Bronchus fibroblast of lung (primary cell): ENCODE results near the gene HDGFL2. TPM values are rescaled to one million over a fixed set of nuclear protein-coding genes. Genes with fewer than 3 reads are reported as not detected.

ENCODE experiments used
- total RNA-seq: library from RNA; depleted of rRNA; stranded (reverse); fragments of >200 nt; gene quantifications from 2 replicates; pipeline ENCODE4 v1.2.3, GENCODE V29; 2015

The HDGFL2 gene
- total RNA-seq, result 74.9 and 86.6 TPM in 2 replicates

GRCh38 chr19:4472174-4472974 lies at the start of gene HDGFL2:
Gene HDGFL2 (plus strand): TSS chr19:4472297. CDS start chr19:4472351, 54 bp downstream.

GRCh38 chr19:4457654-4458395 lies 14.3 kb upstream of the HDGFL2 start, which contains the start of gene UBXN6:
Gene UBXN6 (minus strand): TSS chr19:4457794. CDS start chr19:4457697, 97 bp downstream.

GRCh38 chr19:4518345-4519171 lies 46.5 kb downstream of the HDGFL2 start, which contains the start of gene PLIN4:
Gene PLIN4 (minus strand): TSS chr19:4518486. CDS start chr19:4518272, 214 bp downstream.

GRCh38 chr19:4534836-4535658 lies 63.0 kb downstream of the HDGFL2 start, which contains the start of gene PLIN5:
Gene PLIN5 (minus strand): TSS chr19:4535224. CDS start chr19:4534074, 1,150 bp downstream.

GRCh38 chr19:4539693-4540581 lies 67.8 kb downstream of the HDGFL2 start, which contains the start of gene LRG1:
Gene LRG1 (minus strand): TSS chr19:4540036. CDS start chr19:4540013, 23 bp downstream.

Other genes starting within 250 kb of the HDGFL2 start
- gene EBI3, start 242.8 kb upstream of the HDGFL2 start, total RNA-seq, result 0.34 TPM in 1 of 2 replicates, not detected in the other
- 24.8 and 26.1 TPM in 2 replicates for gene YJU2, start 225.2 kb upstream of the HDGFL2 start, total RNA-seq
- not detected in 2 replicates for gene SHD, start 193.0 kb upstream of the HDGFL2 start, total RNA-seq
- not detected in 2 replicates for gene TMIGD2, start 169.9 kb upstream of the HDGFL2 start, total RNA-seq
- gene FSD1, start 167.7 kb upstream of the HDGFL2 start, total RNA-seq, result 24.4 and 28.6 TPM in 2 replicates
- 5.4 and 6.4 TPM in 2 replicates for gene STAP2, start 133.5 kb upstream of the HDGFL2 start, total RNA-seq
- gene MPND, start 128.7 kb upstream of the HDGFL2 start, total RNA-seq, result 3.5 and 4.8 TPM in 2 replicates
- gene SH3GL1, start 71.8 kb upstream of the HDGFL2 start, total RNA-seq, result 110 and 114 TPM in 2 replicates
- gene CHAF1A, start 69.7 kb upstream of the HDGFL2 start, total RNA-seq, result 31.1 and 31.4 TPM in 2 replicates
- 50.1 and 65.6 TPM in 2 replicates for gene UBXN6, start 14.5 kb upstream of the HDGFL2 start, total RNA-seq
- gene PLIN4, start 46.2 kb downstream of the HDGFL2 start, total RNA-seq, result 0.15 and 0.17 TPM in 2 replicates
- not detected in 2 replicates for gene PLIN5, start 62.9 kb downstream of the HDGFL2 start, total RNA-seq
- gene LRG1, start 67.7 kb downstream of the HDGFL2 start, total RNA-seq, result not detected in 2 replicates
- gene SEMA6B, start 87.4 kb downstream of the HDGFL2 start, total RNA-seq, result 0.45 and 0.67 TPM in 2 replicates
- gene TNFAIP8L1, start 167.2 kb downstream of the HDGFL2 start, total RNA-seq, result 5.4 and 6.5 TPM in 2 replicates
- 148 and 163 TPM in 2 replicates for gene MYDGF, start 198.0 kb downstream of the HDGFL2 start, total RNA-seq